Activated T-cell treated with anti-CD3 and anti-CD28 coated beads for 24 hours (primary cell): Measurements from ENCODE around the gene GOLGA8B.
"Not testable (repeated sequence)": the region's sequence is repeated elsewhere in the genome, so short reads cannot be mapped to it uniquely, and the experiment has no call there.

Experiments
- DNase-seq: peaks from one replicate; pipeline ENCODE4 v3.0.0-alpha.2; 2020; ENCODE audit warnings: low read depth

Gene GOLGA8B, protein sequence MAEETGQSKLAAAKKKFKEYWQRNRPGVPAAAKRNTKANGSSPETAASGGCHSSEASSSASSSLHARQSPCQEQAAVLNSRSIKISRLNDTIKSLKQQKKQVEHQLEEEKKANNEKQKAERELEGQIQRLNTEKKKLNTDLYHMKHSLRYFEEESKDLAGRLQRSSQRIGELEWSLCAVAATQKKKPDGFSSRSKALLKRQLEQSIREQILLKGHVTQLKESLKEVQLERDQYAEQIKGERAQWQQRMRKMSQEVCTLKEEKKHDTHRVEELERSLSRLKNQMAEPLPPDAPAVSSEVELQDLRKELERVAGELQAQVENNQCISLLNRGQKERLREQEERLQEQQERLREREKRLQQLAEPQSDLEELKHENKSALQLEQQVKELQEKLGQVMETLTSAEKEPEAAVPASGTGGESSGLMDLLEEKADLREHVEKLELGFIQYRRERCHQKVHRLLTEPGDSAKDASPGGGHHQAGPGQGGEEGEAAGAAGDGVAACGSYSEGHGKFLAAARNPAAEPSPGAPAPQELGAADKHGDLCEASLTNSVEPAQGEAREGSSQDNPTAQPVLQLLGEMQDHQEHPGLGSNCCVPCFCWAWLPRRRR

GRCh38 chr15:34583399-34584329, at the start of gene GOLGA8B:
Gene GOLGA8B (minus strand): TSS chr15:34583651. CDS start chr15:34535912, 47,739 bp downstream.
- DNase-seq = peak; percentile 75

- not testable (repeated sequence) for DNase-seq
Observed at GRCh38 chr15:34633165-34633564, 49.7 kb upstream of the GOLGA8B start.

DNA sequence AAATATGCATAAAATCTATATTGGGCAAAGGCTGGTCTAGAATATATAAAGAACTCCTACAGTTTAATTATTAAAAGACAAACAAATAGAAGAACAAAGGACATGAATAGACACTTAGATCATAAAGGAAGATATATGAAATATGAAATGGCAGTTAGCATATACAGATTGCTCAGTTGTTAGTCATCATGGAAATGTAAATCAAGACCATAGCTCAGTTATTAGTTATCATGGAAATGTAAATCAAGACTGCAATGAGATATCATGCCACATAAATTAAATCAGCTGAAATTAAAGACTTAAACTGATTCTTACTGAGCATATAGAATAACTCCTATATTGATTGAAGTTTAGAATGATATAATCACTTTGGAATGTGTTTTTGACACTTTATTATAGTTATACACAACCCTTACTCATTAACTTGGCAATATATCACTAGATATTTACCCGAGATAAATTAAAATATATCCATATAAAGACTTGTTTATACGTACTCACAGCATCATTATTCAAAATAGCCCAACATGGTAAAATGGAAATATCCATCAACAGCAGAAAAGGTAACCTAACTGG, 45.2 kb upstream of the GOLGA8B start:
- no peak for DNase-seq

GRCh38 chr15:34625007-34625406, 41.6 kb upstream of the GOLGA8B start:
- DNase-seq = no peak

GRCh38 chr15:34621675-34622074, 38.2 kb upstream of the GOLGA8B start:
- DNase-seq = no peak

- DNase-seq = no peak
Observed at GRCh38 chr15:34620814-34621213, 37.4 kb upstream of the GOLGA8B start.

GRCh38 chr15:34620142-34620541, 36.7 kb upstream of the GOLGA8B start:
- DNase-seq = no peak

DNA sequence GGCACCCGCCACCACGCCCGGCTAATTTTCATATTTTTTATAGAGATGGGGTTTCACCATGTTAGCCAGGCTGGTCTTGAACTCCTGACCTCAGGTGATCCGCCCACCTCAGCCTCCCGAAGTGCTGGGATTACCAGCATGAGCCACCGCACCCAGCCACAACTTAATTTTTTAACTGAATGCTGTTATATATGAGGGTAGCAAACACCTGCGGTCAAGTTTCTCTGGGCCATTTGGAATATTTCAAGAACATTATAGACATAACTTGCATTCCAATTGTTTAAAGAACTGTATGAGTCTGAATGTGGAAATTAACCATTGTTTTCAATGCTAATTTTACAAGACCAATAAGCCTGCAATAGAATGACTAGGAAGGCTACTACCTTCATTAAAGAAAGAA, 35.7 kb upstream of the GOLGA8B start:
- no peak for DNase-seq

GRCh38 chr15:34618073-34618472, 34.6 kb upstream of the GOLGA8B start:
- no peak for DNase-seq

- no peak for DNase-seq
Observed at GRCh38 chr15:34616613-34617012, 33.2 kb upstream of the GOLGA8B start.

GRCh38 chr15:34613997-34614396, 30.5 kb upstream of the GOLGA8B start:
- no peak for DNase-seq

- DNase-seq = no peak
Observed at GRCh38 chr15:34613301-34613700, 29.9 kb upstream of the GOLGA8B start.

DNA sequence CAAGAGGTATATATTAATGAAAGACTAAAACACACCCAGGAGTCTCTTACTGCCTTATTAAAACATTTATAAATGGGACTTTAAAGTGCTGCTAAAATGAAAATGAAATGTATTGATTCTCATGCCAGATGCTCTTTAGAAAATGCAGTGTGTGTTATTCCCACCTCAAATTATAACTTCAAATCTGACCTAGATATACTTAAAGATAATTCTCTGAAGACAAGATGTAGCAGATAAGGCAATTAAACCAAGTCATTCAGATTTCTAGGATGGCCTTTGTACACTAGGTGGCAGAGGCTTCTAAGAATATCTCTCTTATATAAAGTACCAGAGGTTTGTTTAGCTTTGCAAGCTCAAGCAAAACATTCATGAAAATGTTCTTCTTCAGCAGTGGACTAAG, 26.9 kb upstream of the GOLGA8B start:
- no peak for DNase-seq

- no peak for DNase-seq
Observed at GRCh38 chr15:34609102-34610057, 25.9 kb upstream of the GOLGA8B start.

GRCh38 chr15:34608517-34608916, 25.1 kb upstream of the GOLGA8B start:
- no peak for DNase-seq

- no peak for DNase-seq
Observed at GRCh38 chr15:34607832-34608231, 24.4 kb upstream of the GOLGA8B start.

DNA sequence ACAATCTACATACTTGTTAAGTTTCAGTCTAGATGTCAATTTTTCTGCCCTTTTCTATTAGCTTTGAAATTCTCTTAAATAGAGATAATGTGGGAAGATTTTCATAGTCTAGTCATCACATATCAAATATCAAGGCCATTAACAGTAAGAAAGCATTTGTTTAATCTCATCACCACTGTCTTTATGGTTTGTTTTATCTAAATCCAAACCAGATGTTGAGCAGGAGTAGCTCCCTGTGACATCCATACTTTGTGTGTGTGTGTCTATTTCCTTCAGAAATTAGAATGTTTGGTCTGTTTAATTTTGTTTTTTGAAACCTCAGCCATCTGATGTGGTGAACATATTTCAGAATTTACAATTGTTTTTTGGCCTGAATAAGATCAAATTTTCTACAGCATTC, 23.1 kb upstream of the GOLGA8B start:
- no peak for DNase-seq

DNA sequence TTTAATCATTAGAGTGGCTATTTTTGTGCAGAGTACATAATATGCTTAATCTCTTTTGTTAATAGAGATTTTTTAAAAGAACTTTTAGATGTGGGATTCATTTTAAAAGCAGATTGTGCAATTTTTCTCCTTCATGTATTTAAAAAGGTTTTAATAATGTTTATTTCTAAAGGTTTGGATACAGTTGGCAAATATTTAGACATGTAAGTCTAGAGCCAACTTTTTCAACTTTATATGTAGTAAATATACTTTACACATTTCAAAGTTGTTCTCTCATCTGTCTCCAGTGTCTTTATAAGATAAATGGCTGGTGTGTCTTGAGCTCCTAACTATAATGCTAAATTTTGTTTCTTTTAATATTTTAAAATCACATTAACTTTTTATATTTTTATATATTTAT, 22.7 kb upstream of the GOLGA8B start:
- no peak for DNase-seq

GRCh38 chr15:34603095-34603494, 19.6 kb upstream of the GOLGA8B start:
- no peak for DNase-seq

DNA sequence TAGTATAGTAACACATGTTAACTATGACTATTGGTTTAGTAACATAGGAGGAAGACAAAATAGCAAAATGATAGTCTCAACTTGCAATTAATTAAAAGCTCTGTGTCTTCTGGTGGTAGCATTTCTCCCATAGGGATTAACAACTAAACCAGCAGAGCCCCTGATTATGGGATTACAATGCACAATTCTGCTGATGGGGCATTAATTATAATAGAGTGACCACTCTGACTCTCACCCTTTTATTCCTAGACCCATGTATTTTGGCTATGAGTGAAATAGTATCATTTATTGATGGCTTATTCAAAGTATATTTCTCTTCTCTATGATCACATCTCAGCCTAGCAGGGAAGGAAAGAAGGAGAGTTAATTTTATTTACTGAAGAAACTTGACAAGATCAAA, 17.5 kb upstream of the GOLGA8B start:
- no peak for DNase-seq
